GM23338 (cell line): ENCODE results near the gene PDE4D. TPM values are rescaled to one million over a fixed set of nuclear protein-coding genes. Genes with fewer than 3 reads are reported as not detected.

Experiments used
- ATAC-seq: fragments of 200-7000 bp; cut with Tn5 transposase; 3 replicates; pipeline ENCODE4 v1.9.1; 2020
- DNase-seq: peaks from one replicate; pipeline ENCODE4 v3.0.0-alpha.2; 2015; ENCODE audit warnings: low spot score
- H2AFZ ChIP-seq: fragments of 200-600 bp; sonication (generic); 2 replicates; pipeline ENCODE4 v1.8.0; 2016; ENCODE audit warnings: antibody characterized with exemption, mild to moderate bottlenecking, moderate library complexity
- H3F3A ChIP-seq: fragments of 200-600 bp; sonication (generic); replicated peaks from 2 replicates; pipeline ENCODE4 v1.8.0; 2017; ENCODE audit warnings: antibody characterized with exemption, mixed run types, low read depth
- H3K27ac ChIP-seq: fragments of 200-600 bp; sonication (generic); 2 replicates; pipeline ENCODE4 v1.6.1; 2016; ENCODE audit warnings: low read depth
- H3K27me3 ChIP-seq: fragments of 200-600 bp; sonication (generic); 2 replicates; pipeline ENCODE4 v1.8.0; 2016; ENCODE audit warnings: mild to moderate bottlenecking, mixed run types, moderate library complexity; ENCODE audit not compliant: insufficient read depth
- H3K36me3 ChIP-seq: fragments of 200-600 bp; sonication (generic); 2 replicates; pipeline ENCODE4 v1.8.0; 2016; ENCODE audit warnings: mild to moderate bottlenecking; ENCODE audit not compliant: insufficient read depth
- H3K4me1 ChIP-seq: fragments of 200-600 bp; sonication (generic); 2 replicates; pipeline ENCODE4 v1.8.0; 2016; ENCODE audit warnings: mild to moderate bottlenecking, moderate library complexity; ENCODE audit not compliant: insufficient read depth
- H3K4me2 ChIP-seq: fragments of 200-600 bp; sonication (generic); 2 replicates; pipeline ENCODE4 v1.7.1; 2017; ENCODE audit warnings: mixed run types
- H3K4me3 ChIP-seq: fragments of 200-600 bp; sonication (generic); 2 replicates; pipeline ENCODE4 v1.6.1; 2016; ENCODE audit warnings: mixed run types
- H3K79me2 ChIP-seq: fragments of 200-600 bp; sonication (generic); replicated peaks from 2 replicates; pipeline ENCODE4 v1.8.0; 2017; ENCODE audit warnings: mild to moderate bottlenecking; ENCODE audit not compliant: insufficient read depth
- H3K9me2 ChIP-seq: fragments of 200-600 bp; sonication (generic); 2 replicates; pipeline ENCODE4 v1.8.0; 2017; ENCODE audit not compliant: insufficient read depth
- H4K20me1 ChIP-seq: fragments of 200-600 bp; sonication (generic); replicated peaks from 2 replicates; pipeline ENCODE4 v1.8.0; 2017; ENCODE audit warnings: mild to moderate bottlenecking; ENCODE audit not compliant: insufficient read depth
- H3K27ac Mint-ChIP-seq: 2 replicates; pipeline ENCODE4 v1.8.0; 2020; ENCODE audit warnings: inconsistent platforms, mild to moderate bottlenecking, moderate library complexity, mixed read lengths
- H3K27me3 Mint-ChIP-seq: 3 replicates; pipeline ENCODE4 v1.8.0; 2022; ENCODE audit warnings: low read depth, mild to moderate bottlenecking, moderate library complexity, mixed read lengths, inconsistent platforms; ENCODE audit not compliant: insufficient read depth, poor library complexity
- H3K36me3 Mint-ChIP-seq: 3 replicates; pipeline ENCODE4 v1.8.0; 2021; ENCODE audit warnings: low read depth, mild to moderate bottlenecking, inconsistent platforms, moderate library complexity, mixed read lengths
- H3K4me1 Mint-ChIP-seq: 3 replicates; pipeline ENCODE4 v1.8.0; 2020; ENCODE audit warnings: mild to moderate bottlenecking, inconsistent platforms, mixed read lengths
- H3K4me3 Mint-ChIP-seq: 3 replicates; pipeline ENCODE4 v1.8.0; 2021; ENCODE audit warnings: moderate library complexity, mild to moderate bottlenecking, inconsistent platforms, mixed read lengths
- H3K9me3 Mint-ChIP-seq: 3 replicates; pipeline ENCODE4 v1.8.0; 2020; ENCODE audit warnings: moderate library complexity, mild to moderate bottlenecking, inconsistent platforms, mixed read lengths
- CREB1 ChIP-seq: fragments of 250-450 bp; sonication (Bioruptor Pico); IDR thresholded peaks from 2 replicates; pipeline ENCODE4 v1.5.0; 2020; ENCODE audit warnings: low read depth, mild to moderate bottlenecking, moderate library complexity
- CTCF ChIP-seq, 2 experiments: fragments of 200-600 bp in 1 of 2; sonication (generic) in 1 of 2; conservative IDR thresholded peaks; 2 replicates each; pipeline versions ENCODE4 v1.5.1 to v1.6.1; 2016 to 2017; ENCODE audit warnings: antibody characterized with exemption in 2 of 2, low read depth in 2 of 2, mild to moderate bottlenecking in 2 of 2, moderate library complexity in 1 of 2
- ETS1 ChIP-seq: IDR thresholded peaks from 2 replicates; pipeline ENCODE4 v1.6.1; 2016; ENCODE audit warnings: antibody characterized with exemption
- EZH2 ChIP-seq: fragments of 200-600 bp; sonication (generic); IDR thresholded peaks from one replicate; pipeline ENCODE4 v1.8.0; 2017; ENCODE audit warnings: antibody characterized with exemption, mild to moderate bottlenecking, low read depth; ENCODE audit not compliant: unreplicated experiment
- EZH2phosphoT487 ChIP-seq: fragments of 200-600 bp; sonication (generic); IDR thresholded peaks from one replicate; pipeline ENCODE4 v1.8.1; 2018; ENCODE audit warnings: antibody characterized with exemption; ENCODE audit not compliant: unreplicated experiment
- JUNB ChIP-seq: IDR thresholded peaks from one replicate; pipeline ENCODE4 v1.6.1; 2016; ENCODE audit warnings: antibody characterized with exemption; ENCODE audit not compliant: unreplicated experiment
- NANOG ChIP-seq: IDR thresholded peaks from 2 replicates; pipeline ENCODE4 v1.6.1; 2016; ENCODE audit warnings: antibody characterized with exemption, borderline replicate concordance
- POLR2AphosphoS5 ChIP-seq: IDR thresholded peaks from 2 replicates; pipeline ENCODE4 v1.6.1; 2016; ENCODE audit warnings: antibody characterized with exemption, low read depth
- STAT1 ChIP-seq: IDR thresholded peaks from one replicate; pipeline ENCODE4 v1.6.1; 2016; ENCODE audit warnings: antibody characterized with exemption; ENCODE audit not compliant: unreplicated experiment
- ZNF114 ChIP-seq: fragments of 250-450 bp; sonication (Bioruptor Pico); IDR thresholded peaks from 2 replicates; pipeline ENCODE4 v1.5.0; 2020; ENCODE audit warnings: mild to moderate bottlenecking, moderate library complexity
- ZNF331 ChIP-seq: fragments of 250-450 bp; sonication (Bioruptor Pico); IDR thresholded peaks from 2 replicates; pipeline ENCODE4 v1.5.0; 2020; ENCODE audit warnings: low read depth, mild to moderate bottlenecking, moderate library complexity
- polyA plus RNA-seq: library from polyadenylated mRNA; unstranded; fragments of >200 nt; fragmentation: Nextera tagmentation; extraction: Ambion mirVana; gene quantifications from 2 replicates; pipeline ENCODE4 v1.2.1, GENCODE V29; 2016
- total RNA-seq: library from RNA; depleted of rRNA; stranded (reverse); fragments of >200 nt; shearing (Covaris generic); gene quantifications from 2 replicates; pipeline ENCODE4 v1.2.3, GENCODE V29; 2014
- TF ChIP-seq, protein P1 (sequence below): IDR thresholded peaks from one replicate; pipeline ENCODE4 v1.6.1; 2018; ENCODE audit warnings: antibody characterized with exemption; ENCODE audit not compliant: unreplicated experiment
- TF ChIP-seq, protein P2 (sequence below): fragments of 250-450 bp; sonication (Bioruptor Pico); IDR thresholded peaks from 2 replicates; pipeline ENCODE4 v1.5.0; 2020; ENCODE audit warnings: mild to moderate bottlenecking, moderate library complexity

Gene PDE4D
- total and polyA plus RNA-seq, 2 experiments from 2014 or later = 2.1 to 4.7 TPM

GRCh38 chr5:59838989-59839388, 54.5 kb downstream of the PDE4D start:
- H3K4me1 Mint-ChIP-seq = peaks cover 4% of the 10 kb centered on the region; the same call in 2 of the 3 replicates
- Histone ChIP-seq H3F3A (no peaks in the 10 kb centered on the region), H3K27me3 (no peaks in the 10 kb centered on the region), H3K27ac (no peak overlapping the region), H4K20me1 (no peaks in the 10 kb centered on the region), H3K79me2 (no peaks in the 10 kb centered on the region), H3K9me2 (no peaks in the 10 kb centered on the region), H3K36me3 (no peaks in the 10 kb centered on the region), H3K4me1 (no peaks in the 10 kb centered on the region), H3K4me3 (no peak overlapping the region), H2AFZ (no peak overlapping the region), H3K4me2 (no peak overlapping the region)
- H3K4me3 Mint-ChIP-seq = no peak overlapping the region
- TF ChIP-seq EZH2 = no peak
- TF ChIP-seq ZNF114 (CRISPR knock-in tag) = no peak
- TF ChIP-seq ETS1 = no peak
- TF ChIP-seq STAT1 = no peak
- no peak for TF ChIP-seq POLR2AphosphoS5
- TF ChIP-seq, protein P1, sequence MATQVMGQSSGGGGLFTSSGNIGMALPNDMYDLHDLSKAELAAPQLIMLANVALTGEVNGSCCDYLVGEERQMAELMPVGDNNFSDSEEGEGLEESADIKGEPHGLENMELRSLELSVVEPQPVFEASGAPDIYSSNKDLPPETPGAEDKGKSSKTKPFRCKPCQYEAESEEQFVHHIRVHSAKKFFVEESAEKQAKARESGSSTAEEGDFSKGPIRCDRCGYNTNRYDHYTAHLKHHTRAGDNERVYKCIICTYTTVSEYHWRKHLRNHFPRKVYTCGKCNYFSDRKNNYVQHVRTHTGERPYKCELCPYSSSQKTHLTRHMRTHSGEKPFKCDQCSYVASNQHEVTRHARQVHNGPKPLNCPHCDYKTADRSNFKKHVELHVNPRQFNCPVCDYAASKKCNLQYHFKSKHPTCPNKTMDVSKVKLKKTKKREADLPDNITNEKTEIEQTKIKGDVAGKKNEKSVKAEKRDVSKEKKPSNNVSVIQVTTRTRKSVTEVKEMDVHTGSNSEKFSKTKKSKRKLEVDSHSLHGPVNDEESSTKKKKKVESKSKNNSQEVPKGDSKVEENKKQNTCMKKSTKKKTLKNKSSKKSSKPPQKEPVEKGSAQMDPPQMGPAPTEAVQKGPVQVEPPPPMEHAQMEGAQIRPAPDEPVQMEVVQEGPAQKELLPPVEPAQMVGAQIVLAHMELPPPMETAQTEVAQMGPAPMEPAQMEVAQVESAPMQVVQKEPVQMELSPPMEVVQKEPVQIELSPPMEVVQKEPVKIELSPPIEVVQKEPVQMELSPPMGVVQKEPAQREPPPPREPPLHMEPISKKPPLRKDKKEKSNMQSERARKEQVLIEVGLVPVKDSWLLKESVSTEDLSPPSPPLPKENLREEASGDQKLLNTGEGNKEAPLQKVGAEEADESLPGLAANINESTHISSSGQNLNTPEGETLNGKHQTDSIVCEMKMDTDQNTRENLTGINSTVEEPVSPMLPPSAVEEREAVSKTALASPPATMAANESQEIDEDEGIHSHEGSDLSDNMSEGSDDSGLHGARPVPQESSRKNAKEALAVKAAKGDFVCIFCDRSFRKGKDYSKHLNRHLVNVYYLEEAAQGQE = no peak
- TF ChIP-seq EZH2phosphoT487 = no peak
- TF ChIP-seq CTCF (conservative IDR thresholded peaks at IDR 0.05; ENCODE audit: low read depth in 2 of 2) = no peak
- TF ChIP-seq JUNB = no peak
- TF ChIP-seq, protein P2, sequence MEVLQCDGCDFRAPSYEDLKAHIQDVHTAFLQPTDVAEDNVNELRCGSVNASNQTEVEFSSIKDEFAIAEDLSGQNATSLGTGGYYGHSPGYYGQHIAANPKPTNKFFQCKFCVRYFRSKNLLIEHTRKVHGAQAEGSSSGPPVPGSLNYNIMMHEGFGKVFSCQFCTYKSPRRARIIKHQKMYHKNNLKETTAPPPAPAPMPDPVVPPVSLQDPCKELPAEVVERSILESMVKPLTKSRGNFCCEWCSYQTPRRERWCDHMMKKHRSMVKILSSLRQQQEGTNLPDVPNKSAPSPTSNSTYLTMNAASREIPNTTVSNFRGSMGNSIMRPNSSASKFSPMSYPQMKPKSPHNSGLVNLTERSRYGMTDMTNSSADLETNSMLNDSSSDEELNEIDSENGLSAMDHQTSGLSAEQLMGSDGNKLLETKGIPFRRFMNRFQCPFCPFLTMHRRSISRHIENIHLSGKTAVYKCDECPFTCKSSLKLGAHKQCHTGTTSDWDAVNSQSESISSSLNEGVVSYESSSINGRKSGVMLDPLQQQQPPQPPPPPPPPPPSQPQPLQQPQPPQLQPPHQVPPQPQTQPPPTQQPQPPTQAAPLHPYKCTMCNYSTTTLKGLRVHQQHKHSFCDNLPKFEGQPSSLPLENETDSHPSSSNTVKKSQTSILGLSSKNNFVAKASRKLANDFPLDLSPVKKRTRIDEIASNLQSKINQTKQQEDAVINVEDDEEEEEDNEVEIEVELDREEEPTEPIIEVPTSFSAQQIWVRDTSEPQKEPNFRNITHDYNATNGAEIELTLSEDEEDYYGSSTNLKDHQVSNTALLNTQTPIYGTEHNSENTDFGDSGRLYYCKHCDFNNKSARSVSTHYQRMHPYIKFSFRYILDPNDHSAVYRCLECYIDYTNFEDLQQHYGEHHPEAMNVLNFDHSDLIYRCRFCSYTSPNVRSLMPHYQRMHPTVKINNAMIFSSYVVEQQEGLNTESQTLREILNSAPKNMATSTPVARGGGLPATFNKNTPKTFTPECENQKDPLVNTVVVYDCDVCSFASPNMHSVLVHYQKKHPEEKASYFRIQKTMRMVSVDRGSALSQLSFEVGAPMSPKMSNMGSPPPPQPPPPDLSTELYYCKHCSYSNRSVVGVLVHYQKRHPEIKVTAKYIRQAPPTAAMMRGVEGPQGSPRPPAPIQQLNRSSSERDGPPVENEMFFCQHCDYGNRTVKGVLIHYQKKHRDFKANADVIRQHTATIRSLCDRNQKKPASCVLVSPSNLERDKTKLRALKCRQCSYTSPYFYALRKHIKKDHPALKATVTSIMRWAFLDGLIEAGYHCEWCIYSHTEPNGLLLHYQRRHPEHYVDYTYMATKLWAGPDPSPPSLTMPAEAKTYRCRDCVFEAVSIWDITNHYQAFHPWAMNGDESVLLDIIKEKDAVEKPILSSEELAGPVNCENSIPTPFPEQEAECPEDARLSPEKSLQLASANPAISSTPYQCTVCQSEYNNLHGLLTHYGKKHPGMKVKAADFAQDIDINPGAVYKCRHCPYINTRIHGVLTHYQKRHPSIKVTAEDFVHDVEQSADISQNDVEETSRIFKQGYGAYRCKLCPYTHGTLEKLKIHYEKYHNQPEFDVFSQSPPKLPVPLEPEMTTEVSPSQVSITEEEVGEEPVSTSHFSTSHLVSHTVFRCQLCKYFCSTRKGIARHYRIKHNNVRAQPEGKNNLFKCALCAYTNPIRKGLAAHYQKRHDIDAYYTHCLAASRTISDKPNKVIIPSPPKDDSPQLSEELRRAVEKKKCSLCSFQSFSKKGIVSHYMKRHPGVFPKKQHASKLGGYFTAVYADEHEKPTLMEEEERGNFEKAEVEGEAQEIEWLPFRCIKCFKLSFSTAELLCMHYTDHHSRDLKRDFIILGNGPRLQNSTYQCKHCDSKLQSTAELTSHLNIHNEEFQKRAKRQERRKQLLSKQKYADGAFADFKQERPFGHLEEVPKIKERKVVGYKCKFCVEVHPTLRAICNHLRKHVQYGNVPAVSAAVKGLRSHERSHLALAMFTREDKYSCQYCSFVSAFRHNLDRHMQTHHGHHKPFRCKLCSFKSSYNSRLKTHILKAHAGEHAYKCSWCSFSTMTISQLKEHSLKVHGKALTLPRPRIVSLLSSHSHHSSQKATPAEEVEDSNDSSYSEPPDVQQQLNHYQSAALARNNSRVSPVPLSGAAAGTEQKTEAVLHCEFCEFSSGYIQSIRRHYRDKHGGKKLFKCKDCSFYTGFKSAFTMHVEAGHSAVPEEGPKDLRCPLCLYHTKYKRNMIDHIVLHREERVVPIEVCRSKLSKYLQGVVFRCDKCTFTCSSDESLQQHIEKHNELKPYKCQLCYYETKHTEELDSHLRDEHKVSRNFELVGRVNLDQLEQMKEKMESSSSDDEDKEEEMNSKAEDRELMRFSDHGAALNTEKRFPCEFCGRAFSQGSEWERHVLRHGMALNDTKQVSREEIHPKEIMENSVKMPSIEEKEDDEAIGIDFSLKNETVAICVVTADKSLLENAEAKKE = no peak
- TF ChIP-seq ZNF331 (CRISPR knock-in tag) = no peak
- TF ChIP-seq NANOG = no peak
- no peak for TF ChIP-seq CREB1 (CRISPR knock-in tag)
- peaks cover 2% of the 10 kb centered on the region for H3K27me3 Mint-ChIP-seq
- no peaks in the 10 kb centered on the region for H3K36me3 Mint-ChIP-seq
- ATAC-seq = peak; percentile 86
- H3K27ac Mint-ChIP-seq = no peak overlapping the region
- DNase-seq = peak; percentile 29
- no peaks in the 10 kb centered on the region for H3K9me3 Mint-ChIP-seq
